Stimulated activated CD8-positive, alpha-beta memory T cell treated with anti-CD3 and anti-CD28 coated beads, Interleukin-15, amount 100 ng/mL, for 4 hours (primary cell): ENCODE measurements around the gene SELENON.
"Not testable (repeated sequence)": the region's sequence is repeated elsewhere in the genome, so short reads cannot be mapped to it uniquely, and the experiment has no call there.

Experiments
- DNase-seq, 2 donors: peaks; one replicate each; pipeline ENCODE4 v3.0.0-alpha.2; 2020; ENCODE audit warnings: low read depth in 2 of 2

Gene SELENON

DNA sequence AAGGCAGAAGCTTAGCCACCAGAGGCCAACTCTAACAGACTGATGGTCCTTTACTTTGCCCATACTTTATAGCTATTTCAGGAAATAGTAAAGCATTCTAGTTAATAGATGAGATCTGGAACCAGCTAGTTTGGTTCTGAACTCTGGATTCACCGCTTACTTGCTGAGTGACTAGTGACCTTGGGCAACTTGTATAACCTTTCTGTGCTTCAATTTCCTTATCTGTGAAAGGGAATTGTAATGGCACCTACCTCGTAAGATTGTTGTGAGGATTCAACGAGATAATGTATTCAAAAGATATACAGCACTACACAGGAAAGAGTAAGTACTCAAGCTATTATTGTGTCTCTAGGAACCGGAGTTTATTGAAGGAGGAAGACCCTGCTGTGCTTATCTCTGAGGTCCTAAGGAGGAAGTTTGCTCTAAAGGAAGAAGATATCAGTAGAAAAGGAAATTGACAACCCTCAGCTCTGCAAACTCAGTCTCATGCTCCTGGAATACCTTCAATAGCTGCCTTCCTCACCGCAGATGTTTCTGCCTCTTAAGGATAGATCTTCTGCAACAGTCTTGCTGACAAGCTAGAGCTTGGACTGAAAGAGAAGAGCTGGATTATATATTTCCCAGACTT, 31.7 kb downstream of the SELENON start:
- no peak for DNase-seq

DNA sequence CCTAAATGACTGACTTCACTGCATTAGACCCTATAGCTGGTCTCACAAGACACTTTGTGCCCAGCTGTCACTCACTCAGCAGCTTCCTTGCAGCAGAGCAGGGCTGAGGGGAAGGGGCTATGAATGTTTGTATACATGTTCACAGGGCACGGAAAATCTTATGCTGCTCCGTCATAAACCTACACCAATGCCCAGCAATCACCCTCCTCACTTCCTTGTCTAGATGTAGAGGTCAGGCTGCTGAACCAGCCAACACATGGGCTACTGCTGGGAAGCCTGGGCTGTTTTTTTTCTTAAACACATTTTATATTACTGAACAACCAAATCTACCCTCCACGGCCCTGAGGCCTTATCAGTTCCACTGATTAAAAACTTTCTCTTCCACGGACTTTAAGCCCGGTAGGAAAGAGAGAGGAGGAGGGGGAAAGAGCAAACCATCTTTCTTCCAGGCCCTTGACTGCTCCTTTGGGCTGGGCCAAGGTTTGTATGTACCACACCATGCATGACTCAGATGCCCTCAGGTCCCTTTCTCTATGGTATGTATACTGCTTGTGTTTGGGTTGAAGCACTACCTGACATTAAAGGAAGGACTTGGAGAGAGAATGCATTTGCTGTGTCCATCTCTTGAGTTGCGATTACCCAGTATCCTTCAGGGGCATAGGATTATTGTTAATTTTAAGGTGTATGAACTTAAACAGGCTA, 32.5 kb downstream of the SELENON start:
- DNase-seq: no peak

DNA sequence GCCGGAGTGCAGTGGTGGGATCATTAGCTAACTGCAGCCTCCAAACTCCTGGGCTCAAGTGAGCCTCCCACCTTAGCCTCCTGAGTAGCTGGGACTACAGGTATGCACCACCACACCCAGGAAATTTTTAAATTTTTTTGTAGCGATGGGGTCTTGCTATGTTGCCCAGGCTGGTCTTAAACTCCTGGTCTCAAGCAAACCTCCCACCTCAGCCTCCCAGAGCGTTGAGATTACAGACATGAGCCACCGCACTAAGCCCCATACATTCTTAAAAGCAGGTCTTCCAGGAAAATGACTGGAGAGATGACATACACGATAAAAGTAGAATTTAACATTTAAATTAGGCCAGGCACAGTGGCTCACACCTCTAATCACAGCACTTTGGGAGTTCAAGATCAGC, 33.2 kb downstream of the SELENON start:
- no peak for DNase-seq

DNA sequence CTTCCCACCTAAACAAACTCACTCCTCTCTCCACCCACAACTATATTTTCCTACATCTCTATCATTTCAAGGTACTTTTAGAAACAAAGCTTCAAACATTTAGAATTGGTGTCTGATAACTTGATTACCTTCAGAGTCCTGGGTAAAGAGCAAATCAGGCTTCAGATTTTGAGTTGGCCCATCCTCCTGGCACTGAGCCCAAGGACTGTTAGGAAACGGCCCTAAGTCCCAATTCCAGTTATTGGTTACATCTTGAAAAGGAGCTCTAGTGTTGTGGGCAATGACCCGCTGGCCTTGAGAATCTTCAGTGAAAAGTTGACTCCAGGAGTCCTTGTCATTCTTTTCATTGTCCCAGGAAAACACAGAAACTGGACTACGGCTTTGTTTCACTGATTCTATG, 34.9 kb downstream of the SELENON start:
- no peak for DNase-seq

DNA sequence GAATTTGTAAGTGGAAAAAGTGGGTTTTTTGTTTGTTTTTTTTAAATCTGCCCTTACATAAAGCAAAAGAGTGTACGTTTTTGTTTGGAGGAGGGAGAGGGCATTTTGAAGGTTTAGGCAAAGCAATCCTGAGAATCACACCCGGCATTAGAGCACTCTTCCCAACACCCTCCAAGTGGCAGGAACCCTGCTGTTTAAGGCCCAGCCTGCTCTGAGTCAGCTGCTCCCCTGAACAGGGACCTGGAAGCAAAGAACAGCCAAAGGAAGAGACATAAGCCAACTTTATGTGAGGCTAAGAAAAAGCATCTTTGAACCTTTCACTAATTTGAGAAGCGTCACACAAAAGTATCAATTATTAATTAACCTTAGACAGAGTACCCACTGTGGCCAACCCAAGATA, 36.7 kb downstream of the SELENON start:
- no peak for DNase-seq

DNA sequence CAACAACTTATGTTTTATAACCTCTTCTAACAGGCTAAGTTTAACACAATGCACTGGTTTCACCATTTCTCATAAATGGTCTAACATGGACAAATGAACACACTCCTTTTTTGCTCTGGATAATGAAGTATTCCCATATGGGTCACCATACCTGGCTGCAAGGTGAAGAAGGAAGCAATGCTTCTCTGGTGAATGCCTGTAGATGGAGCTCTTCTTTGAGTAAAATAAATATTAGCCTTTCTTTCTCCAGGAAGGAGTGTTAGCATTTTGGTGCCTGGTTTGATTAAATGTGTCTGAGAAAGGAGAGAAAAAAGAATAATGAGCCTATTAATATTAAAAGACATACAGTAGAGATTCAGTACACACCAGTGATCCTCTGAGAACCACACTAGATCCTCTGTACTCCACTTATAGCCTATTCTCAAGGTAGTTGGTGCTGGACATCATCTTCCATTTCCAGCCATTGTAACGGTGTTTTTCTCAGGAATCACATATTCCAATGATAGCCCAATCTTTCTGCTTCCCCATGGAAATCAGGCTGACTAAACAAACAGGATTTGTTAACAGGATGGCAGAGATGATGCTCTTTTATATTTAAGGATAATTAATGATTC, 37.4 kb downstream of the SELENON start:
- no peak for DNase-seq

DNA sequence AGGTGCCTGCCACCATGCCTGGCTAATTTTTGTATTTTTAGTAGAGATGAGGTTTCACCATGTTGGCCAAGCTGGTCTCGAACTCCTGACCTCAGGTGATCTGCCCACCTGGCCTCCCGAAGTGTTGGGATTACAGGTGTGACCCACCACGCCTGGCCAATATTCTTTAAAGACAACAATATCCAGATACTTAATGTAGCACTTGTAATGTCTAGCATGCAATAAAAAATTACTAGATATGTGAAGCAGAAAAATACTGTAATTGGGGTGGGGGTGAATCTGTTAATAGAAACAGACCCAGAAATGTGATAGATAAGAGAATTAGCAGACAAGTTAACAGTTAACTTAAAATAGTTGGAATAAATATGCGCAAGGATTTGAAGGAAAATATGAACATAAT, 39.8 kb downstream of the SELENON start:
- not testable (repeated sequence) for DNase-seq

DNA sequence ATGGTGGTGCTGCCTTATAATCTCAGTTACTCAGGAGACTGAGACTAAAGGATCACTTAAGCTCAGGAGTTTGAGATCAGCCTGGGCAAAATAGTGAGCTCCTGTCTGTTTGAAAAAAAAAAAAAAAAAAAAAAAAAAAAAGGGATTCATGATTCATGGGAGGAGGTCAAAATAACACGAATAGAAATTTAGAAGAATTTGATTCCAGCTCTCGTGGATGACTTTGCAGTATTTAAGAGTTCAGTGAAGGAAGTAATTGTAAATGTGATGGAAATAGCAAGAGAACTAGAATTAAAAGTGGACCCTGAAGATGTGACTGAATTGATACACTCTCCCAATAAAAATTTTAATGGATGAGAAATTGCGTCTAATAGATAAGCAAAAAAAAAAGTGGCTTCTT, 43.5 kb downstream of the SELENON start:
- no peak for DNase-seq

DNA sequence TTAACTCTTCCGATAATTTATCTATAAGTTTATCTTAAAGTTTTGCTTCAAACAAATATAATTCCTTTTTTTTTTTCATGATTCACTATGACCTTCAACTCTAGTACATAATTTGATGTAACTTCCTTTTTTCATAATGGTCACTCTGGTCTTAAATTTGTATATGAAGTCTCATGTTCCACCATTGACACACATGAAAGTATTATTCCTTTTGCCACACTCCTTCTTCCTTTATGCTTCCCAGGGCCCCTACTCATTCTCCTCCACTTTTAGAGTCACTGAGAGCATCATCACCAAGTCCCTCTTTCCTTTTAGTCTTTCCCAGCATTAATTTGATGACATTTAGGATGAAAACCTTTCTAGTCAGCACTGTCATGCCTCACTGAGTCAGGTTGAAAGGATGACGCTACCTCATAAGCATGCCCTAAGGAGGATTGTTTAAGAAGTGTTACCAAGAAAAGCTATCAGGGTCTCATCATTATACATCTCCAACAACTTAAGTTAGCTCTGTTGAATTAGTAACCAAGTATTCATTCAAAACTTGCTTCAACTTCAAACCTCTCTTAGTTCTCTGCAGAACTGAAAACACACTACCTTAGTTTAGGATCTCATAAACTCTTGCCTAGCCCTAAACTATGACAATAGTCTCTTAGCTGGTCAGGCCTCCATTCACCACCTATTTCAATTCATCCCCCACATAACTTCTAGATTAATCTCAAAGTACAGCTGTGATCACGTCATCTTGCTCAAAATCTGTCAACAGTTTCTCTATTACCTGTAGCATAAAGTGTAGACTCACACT, 44.7 kb downstream of the SELENON start:
- DNase-seq: no peak

DNA sequence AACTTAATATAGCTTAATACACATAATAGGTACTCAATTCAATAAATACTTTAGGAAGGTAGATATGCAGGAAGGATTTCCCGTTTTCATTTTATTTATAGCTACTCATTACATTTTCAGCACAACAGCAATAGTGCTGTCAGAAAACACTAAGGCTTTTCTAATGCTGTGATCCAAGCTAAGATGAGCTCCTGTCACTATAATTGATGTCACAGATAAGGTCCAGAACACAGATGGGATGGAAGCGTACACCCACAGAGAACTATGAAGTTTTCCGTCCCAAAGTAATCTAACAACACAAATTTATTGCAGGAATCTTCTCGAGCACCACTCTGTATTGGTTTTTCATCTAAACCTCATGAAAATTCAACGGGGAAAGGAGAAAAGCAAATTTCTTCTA, 45.7 kb downstream of the SELENON start:
- DNase-seq: no peak

DNA sequence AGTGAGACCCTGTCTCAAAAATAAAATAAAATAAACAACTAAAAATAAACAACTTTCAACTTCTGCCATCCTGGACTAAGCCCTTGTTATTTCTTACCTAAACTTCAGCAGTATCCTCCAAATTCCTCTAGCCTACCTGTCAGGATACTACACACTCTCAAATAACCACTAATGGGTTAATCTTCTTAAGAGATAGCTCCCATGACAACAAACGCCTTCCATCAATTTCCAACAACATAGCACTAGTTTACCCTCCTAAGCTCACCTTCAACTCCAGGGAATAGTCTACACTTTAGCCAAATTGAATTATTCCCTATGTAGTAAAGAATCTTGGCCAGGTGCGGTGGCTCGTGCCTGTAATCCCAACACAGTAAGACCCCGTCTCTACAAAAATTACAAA, 47.9 kb downstream of the SELENON start:
- DNase-seq: no peak

DNA sequence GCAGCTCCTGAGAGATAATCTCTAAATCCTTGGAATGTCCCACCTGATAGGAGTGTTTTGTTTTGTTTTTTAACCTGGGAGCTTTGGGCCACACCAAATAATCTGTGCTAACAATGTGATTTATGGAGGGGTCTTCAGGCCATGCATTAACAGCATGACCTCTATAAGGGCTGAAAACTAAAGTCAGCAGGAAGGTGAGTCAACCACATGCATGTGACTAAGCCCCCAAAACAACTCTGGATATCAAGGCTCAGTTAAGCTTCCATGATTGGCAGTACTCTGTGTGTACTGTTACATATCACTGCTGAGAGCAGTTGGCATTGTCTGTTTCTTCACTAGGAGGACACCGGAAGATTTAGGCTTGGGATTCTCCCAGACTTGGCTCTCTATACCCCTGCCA, 48.5 kb downstream of the SELENON start:
- DNase-seq: no peak

DNA sequence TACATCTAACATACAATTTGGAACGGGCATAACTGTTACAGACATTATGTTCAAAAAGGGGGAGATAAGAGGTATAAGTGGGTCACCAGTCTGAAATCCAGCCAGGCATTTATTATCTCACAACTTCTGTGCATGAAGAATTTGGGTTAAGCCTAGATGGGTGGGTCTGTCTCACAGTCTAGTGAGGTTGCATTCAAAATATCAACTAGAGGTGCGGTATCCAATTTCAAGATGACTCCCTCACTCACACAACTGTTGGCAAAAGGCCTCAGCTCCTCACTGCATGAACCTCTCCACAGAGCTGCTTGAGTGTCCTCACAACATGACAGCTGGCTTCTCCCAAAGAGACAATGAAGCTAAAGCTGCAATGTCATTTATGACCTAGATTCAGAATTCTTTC, 54.6 kb downstream of the SELENON start:
- DNase-seq: no peak

DNA sequence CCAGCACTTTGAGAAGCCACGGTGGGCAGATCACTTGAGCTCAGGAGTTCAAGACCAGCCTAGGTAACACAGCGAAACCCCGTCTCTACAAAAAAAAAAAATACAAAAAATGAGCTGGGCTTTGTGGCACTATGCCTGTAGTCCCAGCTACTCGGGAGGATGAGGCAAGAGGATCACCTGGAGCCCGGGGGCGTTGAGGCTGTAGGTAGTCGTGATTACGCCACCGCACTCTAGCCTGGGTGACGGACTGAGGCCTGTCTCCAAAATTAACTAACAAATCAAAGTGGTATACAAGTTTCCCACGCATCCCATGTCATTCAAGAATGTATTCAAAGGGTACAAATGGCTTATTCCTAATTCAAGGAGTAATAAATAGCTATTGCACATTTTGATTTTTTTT, 56.9 kb downstream of the SELENON start:
- DNase-seq: no peak

DNA sequence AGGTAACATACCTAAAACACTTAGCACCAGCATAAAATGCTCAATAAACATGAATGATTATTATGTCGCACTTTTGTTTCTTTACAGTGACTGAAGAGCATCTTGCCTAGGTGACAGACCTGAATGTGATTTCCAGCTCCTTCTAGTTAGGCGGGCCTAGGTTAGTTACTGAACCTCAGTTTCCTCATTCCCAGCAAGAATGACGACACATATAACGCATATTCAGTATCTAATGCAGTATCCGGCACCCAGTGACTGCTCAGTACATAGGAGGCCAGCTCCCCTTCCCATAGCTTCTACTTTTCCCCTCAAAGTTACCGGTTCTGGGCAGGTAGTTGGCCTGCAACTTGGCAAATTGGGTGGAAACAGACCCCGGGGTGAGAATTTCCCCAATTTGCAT, 58.5 kb downstream of the SELENON start:
- no peak for DNase-seq

DNA sequence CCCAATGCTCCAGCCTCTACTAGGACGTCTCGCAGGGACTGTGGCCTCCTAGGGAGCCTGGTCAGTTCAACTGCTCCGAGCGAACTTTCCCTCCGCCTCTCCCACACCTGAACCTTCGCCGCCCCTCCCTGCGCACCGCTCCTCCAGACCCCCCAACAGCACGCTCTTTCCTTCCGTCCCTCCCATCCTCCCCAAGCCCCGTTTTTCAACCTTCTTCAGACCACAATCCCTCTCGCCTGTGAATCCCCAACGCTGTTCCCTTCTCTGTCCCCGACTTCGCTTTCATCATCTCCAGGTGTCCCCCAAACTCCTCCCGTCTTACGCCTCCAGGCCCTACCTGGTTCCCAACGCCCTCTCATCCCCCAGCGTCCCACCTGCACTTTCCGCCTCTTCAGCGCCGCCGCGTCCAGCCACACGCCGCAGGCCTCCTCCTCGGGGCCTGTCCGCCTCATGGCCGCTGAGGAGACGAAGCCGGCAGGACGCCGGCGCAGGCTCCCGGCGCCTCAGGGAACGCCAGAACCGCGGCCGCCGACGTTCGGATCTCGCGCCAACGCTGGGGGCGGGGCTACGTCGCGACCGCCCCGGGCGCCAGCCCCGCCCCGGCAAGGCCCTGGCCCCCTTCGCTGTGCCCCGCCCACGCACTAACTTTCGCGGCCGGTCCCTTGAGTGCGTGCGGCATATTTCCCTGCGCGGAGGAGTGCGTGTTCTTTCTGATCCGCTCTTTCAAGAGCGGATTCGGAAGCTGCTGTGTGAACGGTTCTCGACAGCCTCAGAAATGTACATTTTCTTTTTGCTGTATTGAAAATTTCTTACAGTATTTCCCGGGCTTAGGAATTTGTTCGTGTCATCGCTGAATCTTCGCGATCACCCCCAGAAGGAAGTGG, 59.2 kb downstream of the SELENON start, which contains the start of gene AUNIP:
TSS of gene AUNIP (minus strand) at position 552 of the 884 bp plus-strand sequence. CDS start at position 452, 100 bp downstream.
- peak; percentile 79 to 80 for DNase-seq

DNA sequence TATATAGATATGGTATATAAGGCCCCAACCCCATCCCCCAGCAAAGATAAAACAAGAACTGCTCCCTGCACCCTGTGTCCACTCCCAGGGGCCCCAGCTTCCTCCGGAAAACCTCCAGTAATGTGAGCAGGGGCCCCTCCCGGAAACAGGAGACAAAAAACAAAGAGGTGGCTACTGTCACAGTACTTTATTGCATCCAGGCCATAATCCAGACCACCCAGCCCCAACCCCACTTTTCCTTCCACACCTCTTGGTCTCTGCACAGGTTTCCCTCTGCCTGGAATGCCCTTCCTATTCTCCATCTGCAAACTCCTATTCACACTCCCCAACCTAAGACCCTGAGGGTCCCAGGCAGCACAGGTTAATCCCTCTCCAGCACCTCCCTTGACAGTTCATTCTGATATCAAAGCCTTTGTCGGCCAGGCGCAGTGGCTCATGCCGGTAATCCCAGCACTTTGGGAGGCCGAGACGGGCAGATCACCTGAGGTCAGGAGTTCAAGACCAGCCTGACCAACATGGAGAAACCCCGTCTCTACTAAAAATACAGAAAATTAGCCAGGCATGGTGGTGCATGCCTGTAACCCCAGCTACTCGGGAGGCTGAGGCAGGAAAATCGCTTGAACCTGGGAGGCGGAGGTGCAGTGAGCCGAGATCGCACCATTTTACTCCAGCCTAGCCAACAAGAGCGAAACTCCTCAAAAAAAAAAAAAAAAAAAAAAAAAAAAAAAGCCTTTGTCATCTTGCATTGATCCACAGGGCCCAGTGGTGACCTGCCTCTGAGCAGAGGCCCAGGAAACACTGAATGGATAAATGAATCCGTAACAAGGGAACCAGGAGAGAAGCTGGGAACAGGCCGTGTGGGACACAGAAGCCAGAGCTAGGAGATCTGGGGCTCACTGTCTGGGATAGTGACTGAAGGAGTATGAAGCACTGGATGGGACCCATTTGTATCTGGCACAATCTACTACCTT, 61.6 kb downstream of the SELENON start:
- no peak for DNase-seq

DNA sequence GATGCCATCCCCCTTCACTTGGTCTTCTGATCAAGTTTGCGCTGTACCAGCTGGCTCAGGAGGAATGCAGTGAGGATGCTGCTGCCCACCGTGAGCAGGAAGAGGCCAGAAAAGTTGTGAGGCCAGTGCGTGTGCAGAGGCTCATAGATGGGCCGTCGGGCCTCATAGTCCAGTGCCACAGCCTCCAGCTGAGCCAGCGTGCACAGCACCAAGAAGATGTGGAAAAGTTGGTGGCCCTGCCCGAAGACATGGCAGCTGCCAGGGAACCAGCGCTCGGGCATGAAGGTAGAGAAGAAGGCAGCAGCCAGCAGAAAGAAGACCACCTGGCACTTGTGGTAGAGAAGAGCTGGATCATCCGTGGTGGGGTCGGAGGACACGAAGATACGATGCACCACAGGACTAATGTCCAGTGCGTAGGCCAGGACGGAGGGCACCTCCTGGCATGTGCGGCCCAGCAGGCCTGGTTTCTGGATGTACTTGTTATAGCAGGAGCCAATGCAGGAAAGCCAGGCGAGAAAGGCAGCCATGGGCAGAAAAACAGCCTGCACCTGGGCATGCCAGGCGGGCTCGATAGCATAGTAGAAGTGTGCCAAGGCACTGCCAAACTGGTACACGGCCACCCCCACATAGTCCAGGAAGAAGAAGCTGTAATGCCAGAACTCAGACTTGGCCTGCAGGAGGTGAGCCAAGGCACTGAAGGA, 62.9 kb downstream of the SELENON start:
- DNase-seq: no peak

DNA sequence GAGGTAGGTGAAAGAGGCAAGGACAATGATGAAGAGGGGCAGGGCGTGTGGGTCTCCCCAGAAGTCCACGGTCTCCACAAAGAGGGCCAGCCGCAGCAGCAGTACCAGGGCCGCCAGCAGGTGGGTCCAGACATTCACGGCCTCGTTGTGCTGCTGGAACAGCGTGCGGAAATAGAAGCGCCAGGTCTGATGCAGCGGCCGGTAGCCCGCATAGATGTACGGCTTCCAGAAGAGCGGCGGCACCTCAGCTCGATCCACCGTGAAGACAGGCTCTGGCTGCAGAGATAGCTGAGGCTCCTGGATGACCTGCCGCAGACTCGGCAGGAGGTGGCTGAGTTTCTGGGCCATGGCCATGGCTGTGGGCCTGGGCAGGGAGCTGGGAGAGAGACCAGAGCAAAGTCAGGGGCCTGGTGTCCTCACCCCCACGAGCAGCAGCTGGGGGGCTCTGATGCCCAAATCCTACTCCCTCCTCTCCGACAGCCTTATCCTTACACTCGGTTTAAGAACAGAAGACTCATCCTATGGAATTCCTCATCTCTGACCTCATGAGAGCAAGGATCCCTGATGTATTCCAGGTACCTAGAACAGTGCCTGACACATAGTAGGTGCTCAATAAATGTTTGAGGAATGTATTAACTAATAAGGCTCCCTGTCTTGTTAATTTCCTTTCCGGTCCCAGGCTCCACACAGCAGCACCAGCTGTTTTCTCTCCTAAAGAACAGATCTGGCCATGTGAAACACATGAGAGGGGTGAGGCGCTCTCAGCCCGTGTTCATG, 63.7 kb downstream of the SELENON start:
- DNase-seq: no peak
